ENCODE results near the gene MAEA. TPM values are rescaled to one million over a fixed set of nuclear protein-coding genes. Genes with fewer than 3 reads are reported as not detected.
A peak's percentile ranks its signal among the peaks of the same experiment; 100 is the strongest.

Gene MAEA
- total RNA-seq, 4 donors from 2014 or later = 114 to 211 (median 168) TPM

DNA sequence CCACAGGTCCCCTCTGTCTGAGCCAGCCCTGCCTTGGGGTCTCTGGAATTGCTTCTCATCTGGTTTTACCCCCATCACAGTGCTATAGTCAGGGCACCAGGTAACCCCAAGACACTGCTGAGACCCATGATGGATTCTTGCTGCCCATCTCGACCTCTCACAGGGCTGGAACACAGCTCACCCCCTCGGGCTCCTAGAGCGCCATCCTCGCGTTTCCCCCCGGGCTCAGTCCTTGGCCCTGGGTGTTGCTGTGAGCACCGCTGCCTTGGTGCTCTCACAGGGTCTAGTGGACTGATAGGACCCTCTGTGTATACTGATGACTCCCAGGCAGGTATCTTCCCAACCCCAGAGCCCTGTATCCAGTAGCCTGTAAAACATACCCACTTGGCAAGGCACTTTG is 8.8 kb downstream of the MAEA start:
- Histone ChIP-seq H3K36me3 (peaks cover 0 to 22% (median 0%) of the 10 kb centered on the region in 4 donors), H3K27ac (no peak overlapping the region), H3K4me3 (no peak overlapping the region), H3K9me3 (no peaks in the 10 kb centered on the region), H3K27me3 (no peaks in the 10 kb centered on the region), H3K4me1 (peaks cover 0 to 16% (median 4%) of the 10 kb centered on the region in 4 donors)
- 94% methylated on average over 7 of the region's 7 CpGs; no CpG with 5 or more reads in 1 of the 2 donors for WGBS, 2 donors (ENCODE audit: low coverage in 1 of 2)
- TF ChIP-seq POLR2A (IDR thresholded peaks at IDR 0.05) = no peak
- no peak for TF ChIP-seq EP300 (IDR thresholded peaks at IDR 0.05; ENCODE audit: low read depth)
- TF ChIP-seq, protein P1, sequence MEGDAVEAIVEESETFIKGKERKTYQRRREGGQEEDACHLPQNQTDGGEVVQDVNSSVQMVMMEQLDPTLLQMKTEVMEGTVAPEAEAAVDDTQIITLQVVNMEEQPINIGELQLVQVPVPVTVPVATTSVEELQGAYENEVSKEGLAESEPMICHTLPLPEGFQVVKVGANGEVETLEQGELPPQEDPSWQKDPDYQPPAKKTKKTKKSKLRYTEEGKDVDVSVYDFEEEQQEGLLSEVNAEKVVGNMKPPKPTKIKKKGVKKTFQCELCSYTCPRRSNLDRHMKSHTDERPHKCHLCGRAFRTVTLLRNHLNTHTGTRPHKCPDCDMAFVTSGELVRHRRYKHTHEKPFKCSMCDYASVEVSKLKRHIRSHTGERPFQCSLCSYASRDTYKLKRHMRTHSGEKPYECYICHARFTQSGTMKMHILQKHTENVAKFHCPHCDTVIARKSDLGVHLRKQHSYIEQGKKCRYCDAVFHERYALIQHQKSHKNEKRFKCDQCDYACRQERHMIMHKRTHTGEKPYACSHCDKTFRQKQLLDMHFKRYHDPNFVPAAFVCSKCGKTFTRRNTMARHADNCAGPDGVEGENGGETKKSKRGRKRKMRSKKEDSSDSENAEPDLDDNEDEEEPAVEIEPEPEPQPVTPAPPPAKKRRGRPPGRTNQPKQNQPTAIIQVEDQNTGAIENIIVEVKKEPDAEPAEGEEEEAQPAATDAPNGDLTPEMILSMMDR (IDR thresholded peaks at IDR 0.05) = no peak
- TF ChIP-seq POLR2AphosphoS5 (IDR thresholded peaks at IDR 0.05) = no peak
- in situ Hi-C loops (cut with MboI; ENCODE audit: low pct_ligation_motif_present in 1 of 4, low pct_unique_long_range_greater_than_20kb in 1 of 4, low sequenced_read_pairs in 3 of 4) (no loop called here), intact Hi-C loops (cut with DNase I; ENCODE audit: low total_unique reads) (no loop called here)
- DNase-seq = no peak

DNA sequence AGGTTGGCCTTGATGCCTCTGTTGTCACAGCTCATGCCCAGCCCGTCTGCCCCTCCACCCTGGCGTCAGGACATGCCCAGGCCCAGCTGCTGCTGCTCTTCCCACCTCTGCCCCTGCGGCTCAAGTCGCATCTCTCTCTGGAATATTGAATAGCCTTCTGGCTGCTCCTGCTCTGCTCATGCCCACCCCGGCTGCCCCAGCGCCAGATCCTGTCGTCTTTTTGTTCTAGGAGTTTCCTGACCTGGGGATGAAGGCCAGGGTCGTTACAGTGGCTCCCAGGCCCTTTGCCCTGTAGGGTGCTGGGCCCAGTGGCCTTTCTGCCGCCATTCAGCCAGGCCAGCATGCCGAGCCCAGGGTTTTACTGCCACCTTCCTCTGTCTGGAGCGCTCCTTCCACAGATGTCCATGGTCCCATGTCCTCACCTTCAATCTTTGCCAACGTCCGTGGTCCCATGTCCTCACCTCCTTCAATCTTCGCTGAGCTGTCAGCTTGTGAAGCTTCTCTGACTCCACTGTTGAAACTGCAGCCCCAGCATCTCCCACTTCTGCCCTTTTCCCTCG is 9.7 kb downstream of the MAEA start:
- DNase-seq = no peak
- Histone ChIP-seq H3K4me3 (no peak overlapping the region), H3K27me3 (no peaks in the 10 kb centered on the region), H3K4me1 (peaks cover 0 to 10% (median 2%) of the 10 kb centered on the region in 4 donors), H3K27ac (peak overlapping the region in 1 of 4 donors; percentile 34), H3K9me3 (no peaks in the 10 kb centered on the region), H3K36me3 (peaks cover 0 to 22% (median 0%) of the 10 kb centered on the region in 4 donors)
- intact Hi-C loops (cut with DNase I; ENCODE audit: low total_unique reads) = no loop called here
- WGBS, 2 donors (ENCODE audit: low coverage in 1 of 2) = 90% methylated on average over 3 to 15 of the region's 15 CpGs
- TF ChIP-seq POLR2AphosphoS5 (IDR thresholded peaks at IDR 0.05) (no peak), EP300 (IDR thresholded peaks at IDR 0.05; ENCODE audit: low read depth) (no peak), POLR2A (IDR thresholded peaks at IDR 0.05) (no peak)
- TF ChIP-seq, protein P1 (IDR thresholded peaks at IDR 0.05) = no peak
- in situ Hi-C loops (cut with MboI; ENCODE audit: low pct_ligation_motif_present in 1 of 4, low pct_unique_long_range_greater_than_20kb in 1 of 4, low sequenced_read_pairs in 3 of 4) = no loop called here

- Histone ChIP-seq H3K27me3 (no peaks in the 10 kb centered on the region), H3K9me3 (no peaks in the 10 kb centered on the region), H3K4me1 (peaks cover 0 to 12% (median 3%) of the 10 kb centered on the region in 4 donors), H3K4me3 (no peak overlapping the region), H3K36me3 (peaks cover 0 to 22% (median 0%) of the 10 kb centered on the region in 4 donors), H3K27ac (peak overlapping the region; percentile 17 to 62 (median 34))
- in situ Hi-C loops (cut with MboI; ENCODE audit: low pct_ligation_motif_present in 1 of 4, low pct_unique_long_range_greater_than_20kb in 1 of 4, low sequenced_read_pairs in 3 of 4) = no loop called here
- 69 to 87% methylated on average over 13 to 40 of the region's 40 CpGs for WGBS, 2 donors (ENCODE audit: low coverage in 1 of 2)
- intact Hi-C loops (cut with DNase I; ENCODE audit: low total_unique reads) = no loop called here
- DNase-seq = peak; percentile 54
- TF ChIP-seq EP300 (IDR thresholded peaks at IDR 0.05; ENCODE audit: low read depth) (no peak), POLR2AphosphoS5 (IDR thresholded peaks at IDR 0.05) (peak in 2 of 3 donors; percentile 14)
- TF ChIP-seq, protein P1 (IDR thresholded peaks at IDR 0.05) = no peak
These were observed 11.1 kb downstream of the MAEA start for GRCh38 chr4:1300466-1301455.

GRCh38 chr4:1302159-1302558 is 12.5 kb downstream of the MAEA start:
- 50 to 96% methylated on average over 4 of the region's 4 CpGs for WGBS, 2 donors (ENCODE audit: low coverage in 1 of 2)
- intact Hi-C loops (cut with DNase I; ENCODE audit: low total_unique reads) = no loop called here
- no peak for TF ChIP-seq EP300 (IDR thresholded peaks at IDR 0.05; ENCODE audit: low read depth)
- TF ChIP-seq POLR2A (IDR thresholded peaks at IDR 0.05) = no peak
- in situ Hi-C loops (cut with MboI; ENCODE audit: low pct_ligation_motif_present in 1 of 4, low pct_unique_long_range_greater_than_20kb in 1 of 4, low sequenced_read_pairs in 3 of 4) = no loop called here
- H3K36me3 ChIP-seq = peaks cover 0 to 17% (median 0%) of the 10 kb centered on the region in 4 donors
- H3K27me3 ChIP-seq = no peaks in the 10 kb centered on the region
- H3K27ac ChIP-seq = no peak overlapping the region
- no peaks in the 10 kb centered on the region for H3K9me3 ChIP-seq
- no peak for DNase-seq
- peaks cover 0 to 25% (median 5%) of the 10 kb centered on the region in 4 donors for H3K4me1 ChIP-seq
- no peak overlapping the region for H3K4me3 ChIP-seq

Measured in transverse colon (tissue), 4 donors.